ENCODE data around the gene MYMK. TPM values are rescaled to one million over a fixed set of nuclear protein-coding genes. Genes with fewer than 3 reads are reported as not detected.

MYMK gene
- total RNA-seq, 4 donors from 2014 or later = not detected

- intact Hi-C loops (cut with DNase I; ENCODE audit: low total_unique reads) = no loop called here
- 75 to 87% methylated on average over 14 to 23 of the region's 27 CpGs for WGBS, 2 donors
- TF ChIP-seq POLR2A (IDR thresholded peaks at IDR 0.05) (no peak), CTCF (IDR thresholded peaks at IDR 0.05) (no peak)
- H3K4me3 ChIP-seq (ENCODE audit: low read depth, poor library complexity, severe bottlenecking) = no peak overlapping the region
- DNase-seq (ENCODE audit: low spot score in 2 of 2) = no peak
Measured at GRCh38 chr9:133510926-133511505, 13.7 kb downstream of the MYMK start.

- H3K4me3 ChIP-seq (ENCODE audit: low read depth, poor library complexity, severe bottlenecking) = no peak overlapping the region
- DNase-seq (ENCODE audit: low spot score in 2 of 2) = no peak
- intact Hi-C loops (cut with DNase I; ENCODE audit: low total_unique reads) = no loop called here
- TF ChIP-seq CTCF (IDR thresholded peaks at IDR 0.05) = no peak
- TF ChIP-seq POLR2A (IDR thresholded peaks at IDR 0.05) = no peak
- WGBS, 2 donors = 3 to 6% methylated on average over 24 to 25 of the region's 26 CpGs
Measured at GRCh38 chr9:133509179-133510083, 15.3 kb downstream of the MYMK start.

GRCh38 chr9:133508046-133508445 lies 16.7 kb downstream of the MYMK start:
- no peak overlapping the region for H3K4me3 ChIP-seq (ENCODE audit: low read depth, poor library complexity, severe bottlenecking)
- intact Hi-C loops (cut with DNase I; ENCODE audit: low total_unique reads) = no loop called here
- TF ChIP-seq CTCF (IDR thresholded peaks at IDR 0.05) (no peak), POLR2A (IDR thresholded peaks at IDR 0.05) (no peak)
- 88 to 94% methylated on average over 8 of the region's 8 CpGs for WGBS, 2 donors
- DNase-seq (ENCODE audit: low spot score in 2 of 2) = no peak

- no peak for DNase-seq (ENCODE audit: low spot score in 2 of 2)
- H3K4me3 ChIP-seq (ENCODE audit: low read depth, poor library complexity, severe bottlenecking) = no peak overlapping the region
- no peak for TF ChIP-seq CTCF (IDR thresholded peaks at IDR 0.05)
- no peak for TF ChIP-seq POLR2A (IDR thresholded peaks at IDR 0.05)
- intact Hi-C loops (cut with DNase I; ENCODE audit: low total_unique reads) = no loop called here
- 84 to 92% methylated on average over 23 to 24 of the region's 24 CpGs for WGBS, 2 donors
Measured at GRCh38 chr9:133507246-133507965, 17.4 kb downstream of the MYMK start.

- intact Hi-C loops (cut with DNase I; ENCODE audit: low total_unique reads) = no loop called here
- no peak overlapping the region for H3K4me3 ChIP-seq (ENCODE audit: low read depth, poor library complexity, severe bottlenecking)
- WGBS, 2 donors = 50 to 51% methylated on average over 15 to 18 of the region's 18 CpGs
- no peak for DNase-seq (ENCODE audit: low spot score in 2 of 2)
- TF ChIP-seq CTCF (IDR thresholded peaks at IDR 0.05) = no peak
- TF ChIP-seq POLR2A (IDR thresholded peaks at IDR 0.05) = no peak
Measured at GRCh38 chr9:133506653-133507038, 18.1 kb downstream of the MYMK start.
